GM21528 (cell line): ENCODE measurements around the gene TBC1D32.
"Not testable (repeated sequence)": the region's sequence is repeated elsewhere in the genome, so short reads cannot be mapped to it uniquely, and the experiment has no call there.

Experiments used
- ATAC-seq: cut with Tn5 transposase; IDR thresholded peaks from one replicate; pipeline ENCODE4 v1.9.1; 2021; ENCODE audit warnings: mild to moderate bottlenecking, moderate library complexity; ENCODE audit not compliant: unreplicated experiment, low FRiP score

Gene TBC1D32

GRCh38 chr6:121223930-121224329 is 110.3 kb downstream of the TBC1D32 start:
- ATAC-seq: no peak

DNA sequence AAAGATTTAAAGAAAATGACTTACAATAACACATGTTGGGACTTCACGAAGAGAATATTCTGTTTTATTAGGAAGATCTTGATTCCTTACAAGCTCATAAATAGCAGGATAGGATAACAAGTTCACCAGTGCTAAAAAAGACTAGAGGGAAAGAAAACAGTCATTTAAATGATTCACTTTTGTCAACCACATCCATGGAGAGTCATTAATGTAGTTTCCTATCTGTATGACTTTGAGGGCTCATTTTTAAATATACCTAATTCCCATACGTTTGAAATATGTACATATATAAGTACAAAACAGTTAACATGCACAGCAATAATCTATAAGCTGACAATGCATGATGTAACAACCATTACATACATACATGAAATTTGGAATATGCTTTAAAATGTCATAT is 111.1 kb downstream of the TBC1D32 start:
- no peak for ATAC-seq

GRCh38 chr6:121222656-121223055 is 111.6 kb downstream of the TBC1D32 start:
- ATAC-seq: no peak

- no peak for ATAC-seq
Observed at GRCh38 chr6:121216928-121217327, 117.4 kb downstream of the TBC1D32 start.

DNA sequence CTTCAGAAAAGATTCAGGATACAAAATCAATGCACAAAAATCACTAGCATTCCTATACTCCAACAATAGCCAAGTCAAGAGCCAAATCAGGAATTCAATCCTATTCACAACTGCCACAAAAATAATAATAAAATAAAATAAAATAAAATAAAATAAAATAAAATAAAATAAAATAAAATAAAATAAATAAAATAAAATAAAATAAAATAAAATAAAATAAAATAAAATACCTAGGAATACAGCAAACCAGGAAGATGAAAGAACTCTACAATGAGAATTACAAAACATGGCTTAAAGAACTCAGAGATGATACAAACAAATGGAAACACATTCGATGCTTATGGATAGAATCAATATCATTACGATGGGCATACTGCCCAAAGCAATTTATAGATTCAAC is 120.9 kb downstream of the TBC1D32 start:
- ATAC-seq: not testable (repeated sequence)

GRCh38 chr6:121210943-121211342 is 123.3 kb downstream of the TBC1D32 start:
- ATAC-seq: no peak

DNA sequence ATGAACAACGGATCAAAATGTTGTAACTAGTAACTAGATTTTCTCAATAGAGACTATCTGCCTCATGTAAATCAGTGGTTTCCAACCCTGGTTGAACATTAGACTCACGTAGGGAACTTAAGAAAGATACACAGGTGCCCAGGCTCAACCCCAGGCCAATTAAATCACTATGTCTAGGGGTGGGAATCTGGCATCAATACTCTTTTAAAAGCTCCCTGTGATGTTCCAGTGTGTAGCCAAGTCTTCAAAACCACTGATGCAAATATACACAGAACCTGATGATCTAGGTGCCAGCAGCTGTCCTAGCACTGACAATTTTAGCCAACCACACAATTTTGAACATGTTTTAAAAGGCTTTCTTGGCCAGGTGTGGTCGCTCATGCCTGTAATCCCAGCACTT is 128.7 kb downstream of the TBC1D32 start:
- no peak for ATAC-seq

DNA sequence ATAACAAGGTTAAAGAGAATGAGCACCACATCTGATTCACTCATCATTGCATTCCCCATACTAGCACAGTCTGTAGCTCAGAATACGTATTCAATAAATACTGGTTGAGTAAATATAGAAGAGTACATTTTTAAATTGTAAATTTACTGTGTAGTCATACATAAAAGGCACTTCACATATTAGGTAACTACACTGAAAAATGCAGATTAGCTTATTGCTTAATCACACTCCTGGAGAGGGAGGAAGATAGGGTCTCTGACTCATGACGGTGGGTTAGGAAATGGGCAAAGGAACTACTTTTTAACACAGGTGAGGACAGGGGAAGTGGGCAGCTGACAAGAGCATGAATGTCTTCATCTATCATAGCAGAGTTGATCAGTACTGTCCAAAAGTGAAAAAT is 133.2 kb downstream of the TBC1D32 start:
- no peak for ATAC-seq

GRCh38 chr6:121196042-121196441 is 138.2 kb downstream of the TBC1D32 start:
- not testable (repeated sequence) for ATAC-seq

DNA sequence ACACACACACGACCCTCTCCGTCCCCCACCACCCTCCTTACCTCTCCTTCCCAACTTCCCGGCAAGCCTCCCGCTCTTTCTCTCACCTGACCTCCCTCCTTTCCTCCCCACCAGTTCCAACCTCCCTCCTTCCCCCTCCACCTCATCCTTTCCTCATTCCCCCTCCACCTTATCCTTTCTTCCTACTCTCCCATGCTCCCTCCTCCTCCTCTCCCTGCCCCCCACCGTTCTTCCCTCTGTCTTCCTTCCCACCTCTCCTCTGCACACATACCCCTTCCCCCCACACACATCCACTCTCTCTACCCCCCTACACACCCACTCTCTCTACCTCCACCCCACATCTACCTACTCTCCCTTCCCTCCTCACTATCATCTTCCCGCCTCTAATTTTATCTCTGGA is 144.2 kb downstream of the TBC1D32 start:
- no peak for ATAC-seq

DNA sequence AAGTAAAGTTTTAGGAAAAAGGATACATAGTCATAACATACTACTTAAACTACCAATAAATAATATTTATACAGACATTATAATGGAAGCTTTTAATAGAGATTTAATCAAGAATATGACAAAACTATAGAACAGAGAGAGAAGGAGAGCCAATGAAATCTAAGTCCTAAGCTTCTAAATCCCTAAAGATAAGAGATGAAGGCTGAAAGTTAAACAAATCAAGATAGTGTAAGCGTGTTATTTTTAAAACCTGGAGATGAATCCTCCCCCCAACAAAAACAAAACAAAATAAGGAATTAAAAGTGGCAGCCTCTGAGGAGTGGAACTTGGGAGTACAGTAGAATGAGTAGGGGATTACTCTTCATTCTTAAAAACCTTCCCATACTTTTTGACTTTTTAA is 145.9 kb downstream of the TBC1D32 start:
- no peak for ATAC-seq

- no peak for ATAC-seq
Observed at GRCh38 chr6:121187833-121188200, 146.5 kb downstream of the TBC1D32 start.

- ATAC-seq: no peak
Observed at GRCh38 chr6:121187200-121187832, 147.0 kb downstream of the TBC1D32 start.

DNA sequence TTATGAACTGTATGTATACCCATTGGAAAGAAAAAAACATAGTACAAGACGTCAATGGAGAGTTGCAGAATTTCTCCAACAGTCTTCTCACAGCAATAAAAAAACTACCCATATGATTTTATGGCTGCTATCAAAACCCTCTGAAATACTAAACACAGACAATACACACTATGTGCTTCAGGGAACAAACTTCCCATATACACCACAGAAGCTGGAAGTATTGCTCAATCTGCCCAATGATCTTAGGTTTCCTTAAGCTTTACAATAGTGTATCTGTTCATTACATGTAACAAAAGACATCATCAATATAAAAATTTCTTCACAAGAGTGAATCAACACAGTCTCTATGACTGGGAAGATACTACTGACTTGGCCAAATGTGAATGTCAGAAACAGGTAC is 150.5 kb downstream of the TBC1D32 start:
- no peak for ATAC-seq

- ATAC-seq: no peak
Observed at GRCh38 chr6:121175827-121176226, 158.5 kb downstream of the TBC1D32 start.

GRCh38 chr6:121172451-121172850 is 161.8 kb downstream of the TBC1D32 start:
- ATAC-seq: not testable (repeated sequence)

- ATAC-seq: no peak
Observed at GRCh38 chr6:121171879-121172278, 162.4 kb downstream of the TBC1D32 start.

DNA sequence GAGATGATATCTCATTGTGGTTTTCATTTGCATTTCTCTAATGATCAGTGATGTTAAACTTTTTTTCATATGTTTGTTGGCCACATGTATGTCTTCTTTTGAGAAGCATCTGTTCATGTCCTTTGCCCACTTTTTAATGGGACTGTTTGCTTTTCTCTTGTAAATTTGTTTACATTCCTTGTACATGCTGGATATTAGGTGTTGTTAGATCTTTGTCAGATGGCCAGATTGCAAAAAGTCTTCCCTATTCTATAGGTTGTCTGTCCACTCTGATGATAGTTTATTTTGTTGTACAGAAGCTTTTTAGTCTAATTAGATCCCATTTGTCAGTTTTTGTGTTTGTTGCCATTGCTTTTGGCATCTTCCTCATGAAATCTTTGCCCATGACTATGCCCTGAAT is 172.4 kb downstream of the TBC1D32 start:
- no peak for ATAC-seq

DNA sequence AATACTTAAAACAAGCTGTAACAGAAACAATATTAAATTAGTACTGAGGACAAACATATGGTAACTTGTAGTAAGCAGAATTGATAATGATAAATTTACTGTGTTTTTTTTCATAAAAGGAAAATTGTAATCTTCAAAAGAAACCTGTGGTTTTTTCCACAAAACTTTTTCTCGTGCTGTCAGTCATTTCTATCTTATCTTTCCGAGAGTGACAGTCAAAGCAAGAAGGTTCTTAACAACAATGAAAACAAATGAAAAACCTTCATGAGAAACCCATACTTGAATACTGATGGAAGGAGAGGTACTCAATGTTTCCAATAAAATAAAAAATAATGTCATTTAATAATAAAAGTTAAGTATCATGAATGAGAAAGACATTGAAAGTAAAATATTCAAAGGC is 174.0 kb downstream of the TBC1D32 start:
- ATAC-seq: no peak

DNA sequence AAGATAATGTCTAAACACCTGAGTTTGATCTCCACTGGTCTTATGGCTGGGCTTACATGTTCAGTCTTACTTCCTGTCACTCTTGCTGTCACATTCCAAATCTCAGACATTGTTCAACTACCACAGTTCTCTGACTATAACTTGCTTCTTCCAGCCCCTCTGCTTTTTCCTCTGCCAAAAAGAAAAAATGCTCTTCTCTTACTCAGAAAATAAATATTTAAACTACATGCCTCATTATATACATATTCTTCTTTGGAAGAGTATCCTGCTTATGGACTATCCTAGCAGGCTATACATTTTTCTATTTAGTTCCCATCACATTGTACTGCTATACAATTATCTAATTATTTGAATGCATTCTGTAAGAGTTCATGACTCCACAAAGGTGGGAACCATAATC is 175.4 kb downstream of the TBC1D32 start:
- no peak for ATAC-seq

- ATAC-seq: no peak
Observed at GRCh38 chr6:121158438-121158837, 175.8 kb downstream of the TBC1D32 start.

DNA sequence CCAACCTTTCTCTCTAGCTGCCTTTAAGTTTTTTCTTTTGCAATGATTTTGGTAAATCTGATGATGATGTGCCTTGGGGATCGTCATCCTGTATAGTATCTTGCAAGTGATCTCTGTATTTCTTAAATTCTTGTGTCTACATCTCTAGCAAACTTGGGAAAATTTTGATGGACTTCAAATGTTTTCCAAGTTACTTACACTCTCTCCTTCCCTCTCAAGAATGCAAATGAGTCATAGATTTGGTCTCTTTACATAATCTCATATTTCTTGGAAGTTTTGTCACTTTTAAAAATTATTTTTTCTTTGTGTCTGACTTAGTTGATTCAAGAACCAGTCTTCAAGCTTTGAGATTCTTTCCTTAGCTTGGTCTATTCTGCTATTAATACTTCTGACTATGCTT is 176.4 kb downstream of the TBC1D32 start:
- ATAC-seq: no peak

- ATAC-seq: no peak
Observed at GRCh38 chr6:121143476-121143875, 190.8 kb downstream of the TBC1D32 start.
